HG03097 (cell line): ENCODE data around the gene NOL4L.
"Not testable (repeated sequence)": the region's sequence is repeated elsewhere in the genome, so short reads cannot be mapped to it uniquely, and the experiment has no call there.

Experiments used
- ATAC-seq: cut with Tn5 transposase; IDR thresholded peaks from one replicate; pipeline ENCODE4 v1.9.1; 2021; ENCODE audit not compliant: unreplicated experiment, low FRiP score

Gene NOL4L

DNA sequence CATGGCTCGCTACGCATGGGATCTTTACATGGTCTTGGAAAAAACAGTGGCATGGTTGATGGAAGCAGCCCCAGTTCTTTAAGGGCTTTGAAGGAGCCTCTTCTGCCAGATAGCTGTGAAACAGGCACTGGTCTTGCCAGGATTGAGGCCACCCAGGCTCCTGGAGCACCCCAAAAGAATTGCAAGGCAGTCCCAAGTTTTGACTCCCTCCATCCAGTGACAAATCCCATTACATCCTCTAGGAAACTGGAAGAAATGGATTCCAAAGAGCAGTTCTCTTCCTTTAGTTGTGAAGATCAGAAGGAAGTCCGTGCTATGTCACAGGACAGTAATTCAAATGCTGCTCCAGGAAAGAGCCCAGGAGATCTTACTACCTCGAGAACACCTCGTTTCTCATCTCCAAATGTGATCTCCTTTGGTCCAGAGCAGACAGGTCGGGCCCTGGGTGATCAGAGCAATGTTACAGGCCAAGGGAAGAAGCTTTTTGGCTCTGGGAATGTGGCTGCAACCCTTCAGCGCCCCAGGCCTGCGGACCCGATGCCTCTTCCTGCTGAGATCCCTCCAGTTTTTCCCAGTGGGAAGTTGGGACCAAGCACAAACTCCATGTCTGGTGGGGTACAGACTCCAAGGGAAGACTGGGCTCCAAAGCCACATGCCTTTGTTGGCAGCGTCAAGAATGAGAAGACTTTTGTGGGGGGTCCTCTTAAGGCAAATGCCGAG is 148.8 kb downstream of the NOL4L start:
- ATAC-seq: no peak

DNA sequence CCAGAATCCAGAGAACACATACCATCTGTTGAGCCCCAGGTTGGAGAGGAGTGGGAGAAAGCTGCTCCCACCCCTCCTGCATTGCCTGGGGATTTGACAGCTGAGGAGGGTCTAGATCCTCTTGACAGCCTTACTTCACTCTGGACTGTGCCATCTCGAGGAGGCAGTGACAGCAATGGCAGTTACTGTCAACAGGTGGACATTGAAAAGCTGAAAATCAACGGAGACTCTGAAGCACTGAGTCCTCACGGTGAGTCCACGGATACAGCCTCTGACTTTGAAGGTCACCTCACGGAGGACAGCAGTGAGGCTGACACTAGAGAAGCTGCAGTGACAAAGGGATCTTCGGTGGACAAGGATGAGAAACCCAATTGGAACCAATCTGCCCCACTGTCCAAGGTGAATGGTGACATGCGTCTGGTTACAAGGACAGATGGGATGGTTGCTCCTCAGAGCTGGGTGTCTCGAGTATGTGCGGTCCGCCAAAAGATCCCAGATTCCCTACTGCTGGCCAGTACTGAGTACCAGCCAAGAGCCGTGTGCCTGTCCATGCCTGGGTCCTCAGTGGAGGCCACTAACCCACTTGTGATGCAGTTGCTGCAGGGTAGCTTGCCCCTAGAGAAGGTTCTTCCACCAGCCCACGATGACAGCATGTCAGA is 149.6 kb downstream of the NOL4L start:
- ATAC-seq: no peak

DNA sequence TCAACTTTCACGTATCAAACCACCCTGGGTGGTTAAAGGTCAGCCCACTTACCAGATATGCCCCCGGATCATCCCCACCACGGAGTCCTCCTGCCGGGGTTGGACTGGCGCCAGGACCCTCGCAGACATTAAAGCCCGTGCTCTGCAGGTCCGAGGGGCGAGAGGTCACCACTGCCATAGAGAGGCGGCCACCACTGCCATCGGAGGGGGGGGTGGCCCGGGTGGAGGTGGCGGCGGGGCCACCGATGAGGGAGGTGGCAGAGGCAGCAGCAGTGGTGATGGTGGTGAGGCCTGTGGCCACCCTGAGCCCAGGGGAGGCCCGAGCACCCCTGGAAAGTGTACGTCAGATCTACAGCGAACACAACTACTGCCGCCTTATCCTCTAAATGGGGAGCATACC is 150.7 kb downstream of the NOL4L start:
- ATAC-seq: no peak

DNA sequence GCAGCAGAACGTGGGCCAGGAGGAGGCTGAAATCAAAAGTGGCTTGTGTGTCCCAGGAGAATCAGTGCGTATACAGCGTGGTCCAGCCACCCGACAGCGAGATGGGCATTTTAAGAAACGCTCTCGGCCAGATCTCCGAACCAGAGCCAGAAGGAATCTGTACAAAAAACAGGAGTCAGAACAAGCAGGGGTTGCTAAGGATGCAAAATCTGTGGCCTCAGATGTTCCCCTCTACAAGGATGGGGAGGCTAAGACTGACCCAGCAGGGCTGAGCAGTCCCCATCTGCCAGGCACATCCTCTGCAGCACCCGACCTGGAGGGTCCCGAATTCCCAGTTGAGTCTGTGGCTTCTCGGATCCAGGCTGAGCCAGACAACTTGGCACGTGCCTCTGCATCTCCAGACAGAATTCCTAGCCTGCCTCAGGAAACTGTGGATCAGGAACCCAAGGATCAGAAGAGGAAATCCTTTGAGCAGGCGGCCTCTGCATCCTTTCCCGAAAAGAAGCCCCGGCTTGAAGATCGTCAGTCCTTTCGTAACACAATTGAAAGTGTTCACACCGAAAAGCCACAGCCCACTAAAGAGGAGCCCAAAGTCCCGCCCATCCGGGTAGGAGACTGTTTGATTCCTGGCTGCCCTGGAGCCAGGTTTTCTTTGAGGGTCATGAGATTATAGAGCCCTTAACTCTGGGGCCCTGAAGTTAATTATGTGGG is 151.7 kb downstream of the NOL4L start:
- ATAC-seq: no peak

DNA sequence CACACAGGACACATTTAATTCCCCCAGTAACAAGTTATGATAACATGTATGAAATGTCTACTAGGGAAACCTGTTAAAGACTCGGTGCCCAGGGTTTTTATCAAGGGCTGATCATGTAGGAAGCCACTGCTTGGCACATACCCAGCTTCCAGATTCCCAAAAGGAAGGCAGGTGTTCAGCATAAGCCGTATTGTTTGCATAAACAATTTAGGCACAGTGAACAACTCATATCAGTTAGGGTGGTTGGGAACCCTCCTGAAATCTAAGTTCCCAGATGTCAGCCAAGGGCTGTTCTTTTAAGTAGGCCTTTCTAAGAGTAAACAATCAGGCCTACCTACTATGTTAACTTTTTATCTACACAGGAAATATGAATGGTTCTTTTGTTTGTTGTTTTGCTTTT is 152.9 kb downstream of the NOL4L start:
- ATAC-seq: no peak

DNA sequence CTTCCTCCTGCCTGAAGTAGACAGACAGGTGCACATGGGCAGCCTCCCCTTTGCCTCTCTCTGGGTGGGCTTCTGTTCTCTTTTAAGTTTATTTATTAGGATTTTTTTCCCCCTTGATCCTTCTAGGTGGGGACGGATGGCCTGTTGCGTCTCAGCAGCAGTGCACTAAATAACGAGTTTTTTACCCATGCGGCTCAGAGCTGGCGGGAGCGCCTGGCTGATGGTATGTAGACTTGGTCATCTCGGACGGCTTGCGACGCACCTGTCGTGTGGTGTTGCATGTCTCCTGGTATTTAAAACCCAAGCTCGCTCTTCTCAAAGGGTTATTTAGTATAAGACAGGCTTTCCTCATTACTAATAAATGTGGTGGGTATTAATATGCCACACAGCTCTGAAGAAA is 153.7 kb downstream of the NOL4L start:
- no peak for ATAC-seq

DNA sequence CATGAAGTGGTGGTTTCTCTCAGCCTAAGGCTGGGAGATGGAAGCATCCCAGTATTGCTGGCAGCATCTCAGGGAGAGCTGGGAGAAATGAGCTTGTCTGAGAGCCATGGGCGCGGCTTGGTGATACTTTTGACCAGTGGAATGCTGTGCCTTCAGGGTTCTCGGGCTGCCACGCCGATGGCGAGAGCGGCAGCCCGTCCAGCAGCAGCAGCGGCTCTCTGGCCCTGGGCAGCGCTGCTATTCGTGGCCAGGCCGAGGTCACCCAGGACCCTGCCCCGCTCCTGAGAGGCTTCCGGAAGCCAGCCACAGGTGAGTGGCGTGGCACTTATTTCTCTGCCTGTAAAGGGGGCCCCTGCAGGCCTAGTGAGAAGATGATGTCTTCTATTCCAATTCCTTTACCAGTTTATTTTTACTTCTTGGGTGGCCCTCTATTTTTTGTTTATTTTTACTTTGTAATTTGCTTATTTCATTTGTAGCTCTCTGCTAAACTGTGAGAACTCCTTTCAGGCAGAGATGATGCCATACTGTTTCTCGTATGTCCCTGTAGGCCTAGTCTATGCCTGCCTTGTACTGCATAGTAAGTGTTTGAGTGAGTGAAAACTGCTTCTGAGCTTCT is 155.3 kb downstream of the NOL4L start:
- ATAC-seq: no peak

DNA sequence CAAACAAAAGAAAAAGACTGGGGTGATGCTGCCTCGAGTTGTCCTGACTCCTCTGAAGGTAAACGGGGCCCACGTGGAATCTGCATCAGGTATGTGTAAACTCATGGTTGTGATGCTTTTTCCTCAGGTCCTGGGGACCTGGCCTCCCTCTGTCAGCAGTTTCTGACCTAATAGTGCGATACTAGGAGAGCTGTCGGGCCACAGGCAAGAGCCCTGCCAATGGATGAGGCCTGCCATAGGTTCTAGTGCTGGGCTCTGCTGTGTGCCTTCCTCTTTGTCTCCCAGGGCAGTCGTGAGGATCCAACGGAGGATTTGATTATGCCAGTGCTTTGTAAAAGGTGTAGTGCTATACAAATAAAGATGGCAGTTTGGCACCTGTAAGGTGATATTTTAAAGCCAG is 155.8 kb downstream of the NOL4L start:
- no peak for ATAC-seq

DNA sequence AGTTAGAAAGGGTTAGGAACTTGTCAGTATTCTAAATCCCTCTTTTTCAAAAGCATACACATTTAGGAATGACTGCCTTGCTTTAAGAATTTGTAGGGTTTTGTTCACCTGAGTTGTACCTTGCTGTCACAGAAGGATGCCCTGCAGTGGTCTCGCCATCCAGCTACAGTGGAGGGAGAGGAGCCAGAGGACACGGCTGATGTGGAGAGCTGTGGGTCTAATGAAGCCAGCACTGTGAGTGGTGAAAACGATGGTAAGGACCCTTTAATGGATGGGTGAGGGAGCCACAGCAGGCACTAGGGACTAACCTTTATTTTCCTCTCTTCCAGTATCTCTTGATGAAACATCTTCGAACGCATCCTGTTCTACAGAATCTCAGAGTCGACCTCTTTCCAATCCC is 157.1 kb downstream of the NOL4L start:
- no peak for ATAC-seq

DNA sequence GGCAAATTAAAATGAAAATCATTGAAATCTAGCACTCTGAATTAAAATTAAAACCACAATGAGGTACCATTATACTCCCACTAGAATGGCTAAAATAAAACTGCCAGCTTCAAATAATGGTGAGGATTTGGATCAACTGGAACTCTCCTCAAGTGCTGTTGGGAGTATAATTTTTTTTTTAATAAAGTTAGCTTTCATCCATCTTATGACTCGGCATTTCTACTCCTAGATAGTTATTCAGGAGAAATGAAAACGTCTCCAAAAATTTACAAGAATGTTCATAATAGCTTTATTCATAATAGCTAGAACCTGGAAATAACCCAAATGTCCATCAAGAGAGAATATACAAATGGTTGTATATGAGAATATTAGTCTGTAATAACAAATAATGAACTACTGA is 163.8 kb downstream of the NOL4L start:
- no peak for ATAC-seq

DNA sequence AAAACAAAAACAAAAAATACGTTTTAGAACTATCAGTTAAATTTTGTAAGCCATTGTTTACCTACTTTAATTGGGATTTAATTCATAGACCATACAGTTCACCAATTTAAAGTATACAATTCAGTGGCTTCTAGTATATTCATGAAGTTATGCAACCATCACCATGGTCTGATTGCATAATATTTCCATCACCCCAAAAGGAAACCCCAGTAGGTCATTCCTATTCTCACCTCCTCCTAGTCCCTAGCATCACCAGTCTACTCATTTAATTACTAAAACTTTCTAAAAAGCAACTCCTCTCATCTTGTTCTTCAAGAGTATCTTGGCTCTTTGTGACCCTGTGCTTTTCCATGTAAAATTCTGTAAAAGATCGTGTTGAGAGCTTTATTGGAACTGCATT is 166.8 kb downstream of the NOL4L start:
- no peak for ATAC-seq

DNA sequence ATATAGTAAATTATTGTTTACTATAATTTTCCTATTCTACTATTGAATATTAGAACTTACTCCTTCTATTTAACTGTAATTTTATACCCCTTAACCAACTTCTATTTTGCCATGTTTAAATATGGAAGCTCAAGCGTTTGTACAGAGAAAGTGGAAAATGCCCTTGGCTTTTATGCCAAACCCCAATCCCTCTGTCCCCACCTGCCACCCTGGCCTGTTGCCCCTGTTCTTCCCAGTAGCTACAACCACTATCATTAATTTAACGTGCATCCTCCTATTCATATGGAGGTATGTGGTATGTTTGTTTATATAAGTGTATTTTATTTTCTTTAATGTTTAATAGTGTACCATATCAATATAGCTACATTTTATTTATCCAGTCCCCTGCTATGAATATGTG is 168.9 kb downstream of the NOL4L start:
- no peak for ATAC-seq

DNA sequence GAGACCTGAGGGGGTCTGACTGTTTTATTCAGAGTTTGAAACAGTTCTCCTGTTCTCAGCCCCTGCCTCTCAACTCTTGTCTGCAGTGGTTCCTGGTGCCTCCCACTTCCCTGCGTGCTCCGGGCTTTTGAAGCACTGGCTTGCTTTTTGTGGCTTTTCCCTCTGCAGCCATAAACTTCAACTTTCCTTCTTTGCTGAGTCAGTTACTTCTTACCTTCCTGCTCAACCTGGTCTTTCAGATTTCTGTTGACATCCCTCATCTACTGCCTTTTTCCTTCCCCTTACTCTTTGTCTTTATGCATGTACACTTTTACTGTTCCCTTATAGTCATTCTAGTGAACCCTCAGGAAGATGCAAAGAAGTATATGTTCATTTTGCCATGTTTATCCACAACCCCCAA is 169.6 kb downstream of the NOL4L start:
- no peak for ATAC-seq

DNA sequence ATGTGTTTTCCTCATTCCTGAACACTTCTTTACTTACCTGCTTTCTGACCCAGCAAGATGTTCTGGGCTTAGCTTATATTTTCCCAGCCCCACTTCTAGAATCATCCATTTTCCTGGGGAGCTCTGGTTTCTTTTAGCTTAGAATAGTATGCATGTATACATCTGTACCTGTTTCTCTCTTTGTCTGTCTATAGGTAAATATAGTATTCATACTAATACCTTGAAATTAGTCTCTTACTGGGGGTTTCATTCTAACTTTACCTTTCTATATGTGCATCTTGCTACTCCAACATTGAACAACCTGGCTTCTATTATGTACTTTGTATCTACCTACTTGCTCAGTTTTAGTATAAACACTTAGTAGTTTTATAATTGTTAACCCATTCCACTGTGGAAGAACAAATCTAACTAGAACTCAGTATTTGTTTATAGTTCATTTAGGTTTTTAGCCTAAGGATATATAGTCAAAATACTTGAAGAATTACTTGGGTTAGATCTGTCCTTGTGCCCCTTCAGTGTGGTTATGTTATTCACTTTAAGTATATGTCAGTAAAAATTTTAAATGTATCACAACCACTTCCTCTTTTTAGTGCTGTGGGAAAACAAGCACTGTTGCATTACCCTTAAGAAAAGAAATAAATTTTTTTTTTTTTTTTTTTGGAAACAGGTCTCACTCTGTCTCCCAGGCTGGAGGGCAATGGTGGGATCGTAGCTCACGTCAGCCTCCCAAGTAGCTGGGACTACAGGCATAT is 173.0 kb downstream of the NOL4L start:
- no peak for ATAC-seq

DNA sequence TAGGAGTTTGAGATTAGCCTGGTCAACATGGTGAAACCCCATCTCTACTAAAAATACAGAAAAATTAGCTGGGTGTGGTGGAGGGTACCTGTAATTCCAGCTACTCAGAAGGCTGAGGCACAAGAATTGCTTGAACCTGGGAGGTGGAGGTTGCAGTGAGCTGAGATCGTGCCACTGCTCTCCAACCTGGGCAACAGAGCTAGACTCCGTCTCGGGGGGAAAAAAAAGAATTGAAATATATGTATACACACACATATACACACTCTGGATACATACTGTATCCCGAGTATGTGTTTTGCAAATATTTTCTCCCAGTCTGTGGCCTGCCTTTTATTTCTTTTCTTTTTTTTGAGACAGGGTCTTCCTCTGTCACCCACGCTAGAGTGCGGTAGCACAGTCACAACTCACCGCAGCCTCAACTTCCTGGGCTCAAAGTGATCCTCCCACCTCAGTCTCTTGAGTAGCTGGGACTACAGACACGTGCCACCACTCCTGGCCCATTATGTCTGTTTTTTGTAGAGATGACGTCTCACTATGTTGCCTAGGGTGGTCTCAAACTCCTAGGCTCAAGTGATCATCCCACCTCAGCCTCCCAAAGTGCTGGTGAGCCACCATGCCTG is 177.9 kb downstream of the NOL4L start:
- not testable (repeated sequence) for ATAC-seq

DNA sequence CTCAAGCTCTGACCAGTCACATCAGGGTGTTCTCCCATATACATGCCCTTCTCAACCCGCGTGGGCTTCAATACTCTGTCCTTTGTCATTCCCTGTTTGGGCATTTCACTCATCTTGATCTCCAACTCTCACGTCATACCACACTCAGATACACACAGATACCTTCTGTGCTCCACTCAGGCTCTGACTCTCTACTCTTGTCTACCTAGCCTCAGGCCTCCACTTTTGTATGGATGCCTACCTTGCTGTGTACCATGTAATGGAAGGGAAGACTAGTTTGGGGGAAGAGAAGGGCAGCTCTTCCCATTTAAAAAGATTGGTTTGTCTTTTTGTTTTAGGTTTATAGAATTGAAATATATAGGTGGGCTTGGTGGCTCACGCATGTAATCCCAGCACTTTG is 178.4 kb downstream of the NOL4L start:
- no peak for ATAC-seq

DNA sequence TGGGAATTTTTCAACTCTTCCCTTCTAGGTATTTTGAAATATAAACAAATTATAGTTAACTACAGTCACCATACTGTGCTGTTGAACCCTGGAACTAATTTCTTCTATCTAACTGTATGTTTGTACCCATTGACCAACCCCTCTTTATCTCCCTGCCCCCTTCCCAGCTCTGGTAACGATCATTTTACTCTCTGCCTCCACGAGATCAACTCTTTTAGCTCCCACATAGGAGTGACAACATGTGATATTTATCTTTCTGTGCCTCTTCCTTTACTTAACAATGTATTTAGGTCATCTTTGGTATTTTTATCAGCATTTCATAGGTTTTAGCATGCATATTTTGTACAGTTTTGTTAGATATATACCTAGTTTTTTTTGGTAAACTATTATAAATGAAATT is 181.1 kb downstream of the NOL4L start:
- ATAC-seq: no peak

DNA sequence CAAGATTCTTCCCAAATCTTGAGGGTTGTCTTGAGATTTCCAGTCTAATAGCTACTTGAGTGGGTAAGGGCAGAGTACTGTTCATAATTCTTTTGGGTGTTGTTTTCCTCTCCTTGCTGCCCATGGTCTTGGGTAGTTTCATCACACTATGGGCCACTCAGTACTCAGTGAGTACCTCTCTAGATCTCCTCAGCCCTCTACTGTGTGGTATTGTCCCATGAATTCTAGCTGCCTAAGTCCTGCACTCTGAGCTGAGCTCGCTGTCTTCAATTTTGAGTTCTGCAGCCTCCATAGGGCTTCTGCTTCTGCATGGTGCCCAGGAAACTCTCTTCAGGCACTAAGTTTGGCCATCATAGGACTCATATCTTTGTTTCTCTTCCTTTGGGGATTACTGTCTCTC is 184.7 kb downstream of the NOL4L start:
- ATAC-seq: no peak

DNA sequence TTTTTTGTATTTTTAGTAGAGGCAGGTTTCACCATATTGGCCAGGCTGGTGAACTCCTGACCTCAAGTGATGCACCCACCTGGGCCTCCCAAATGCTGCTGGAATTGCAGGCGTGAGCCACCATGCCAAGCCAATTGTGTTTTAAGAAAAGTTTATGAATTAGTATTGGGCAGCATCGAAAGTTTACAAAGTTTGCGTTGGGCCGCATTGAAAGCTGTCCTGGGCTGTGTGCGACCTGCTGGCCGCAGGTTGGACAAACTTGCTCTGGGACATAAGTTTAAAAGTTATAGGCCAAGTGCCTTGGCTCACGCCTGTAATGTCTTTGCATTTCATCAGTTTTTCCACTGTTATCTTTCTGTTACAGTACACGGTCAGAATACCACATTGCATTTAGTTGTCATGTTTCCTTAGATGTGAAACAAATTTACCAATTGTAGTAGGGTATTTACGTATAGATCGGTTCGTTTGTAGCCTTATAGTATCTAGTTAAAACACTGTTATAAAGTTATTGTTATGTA is 187.5 kb downstream of the NOL4L start:
- ATAC-seq: no peak

DNA sequence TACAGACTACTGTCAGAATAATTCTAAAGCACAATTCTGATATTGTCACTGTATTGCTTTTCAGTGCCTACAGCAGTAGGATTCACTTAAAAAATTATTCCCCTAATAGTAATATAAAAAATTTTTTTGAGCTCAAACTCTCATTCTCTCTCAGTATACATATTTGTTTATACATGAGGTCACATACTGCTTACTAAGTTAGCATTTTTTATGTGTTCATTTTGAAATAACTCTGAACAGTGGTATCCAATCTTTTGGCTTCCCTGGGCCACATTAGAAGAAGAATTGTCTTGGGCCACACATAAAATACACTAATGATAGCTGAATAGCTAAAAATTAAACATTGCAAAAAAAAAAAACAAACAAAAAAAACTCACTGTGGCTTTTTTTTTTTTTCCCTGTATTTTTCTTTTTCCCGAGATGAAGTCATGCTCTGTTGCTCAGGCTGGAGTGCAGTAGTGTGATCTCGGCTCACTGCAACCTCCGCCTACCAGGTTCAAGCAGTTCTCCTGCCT is 188.4 kb downstream of the NOL4L start:
- ATAC-seq: no peak
